Endothelial cell (in vitro differentiated cells): Measurements from ENCODE around the gene MYO10. TPM values are rescaled to one million over a fixed set of nuclear protein-coding genes. Genes with fewer than 3 reads are reported as not detected.

ENCODE experiments used
- DNase-seq: peaks from one replicate; pipeline ENCODE4 v3.0.0; 2021; ENCODE audit warnings: low spot score
- H3K27ac Mint-ChIP-seq: one replicate; pipeline ENCODE4 v1.8.0; 2021; ENCODE audit warnings: mixed read lengths, inconsistent platforms; ENCODE audit not compliant: unreplicated experiment
- H3K27me3 Mint-ChIP-seq: one replicate; pipeline ENCODE4 v1.8.0; 2021; ENCODE audit warnings: mild to moderate bottlenecking, moderate library complexity, mixed read lengths, inconsistent platforms; ENCODE audit not compliant: unreplicated experiment
- H3K36me3 Mint-ChIP-seq: one replicate; pipeline ENCODE4 v1.8.0; 2021; ENCODE audit warnings: mild to moderate bottlenecking, low read depth, mixed read lengths, inconsistent platforms; ENCODE audit not compliant: unreplicated experiment
- H3K4me1 Mint-ChIP-seq: one replicate; pipeline ENCODE4 v1.8.0; 2021; ENCODE audit warnings: mild to moderate bottlenecking, mixed read lengths, inconsistent platforms; ENCODE audit not compliant: unreplicated experiment
- H3K4me3 Mint-ChIP-seq: one replicate; pipeline ENCODE4 v1.8.0; 2021; ENCODE audit warnings: mild to moderate bottlenecking, mixed read lengths, inconsistent platforms; ENCODE audit not compliant: unreplicated experiment
- H3K9me3 Mint-ChIP-seq: one replicate; pipeline ENCODE4 v1.8.0; 2021; ENCODE audit warnings: mixed read lengths, inconsistent platforms; ENCODE audit not compliant: unreplicated experiment
- total RNA-seq: library from RNA; stranded (reverse); fragmentation: NEBNext Ultra II Directional; extraction: Animal tissue kit (Norgen Biotek cat#: 25700); gene quantifications from one replicate; pipeline ENCODE4 v1.2.1, GENCODE V29; 2021; ENCODE audit not compliant: unreplicated experiment
- TF ChIP-seq, protein P1 (sequence below): fragments of 200-600 bp; sonication (generic); IDR thresholded peaks from one replicate; pipeline ENCODE4 v1.5.0; 2021; ENCODE audit warnings: antibody characterized with exemption; ENCODE audit not compliant: unreplicated experiment

The MYO10 gene
- total RNA-seq, 1 donor from 2014 or later, result 132 TPM

DNA sequence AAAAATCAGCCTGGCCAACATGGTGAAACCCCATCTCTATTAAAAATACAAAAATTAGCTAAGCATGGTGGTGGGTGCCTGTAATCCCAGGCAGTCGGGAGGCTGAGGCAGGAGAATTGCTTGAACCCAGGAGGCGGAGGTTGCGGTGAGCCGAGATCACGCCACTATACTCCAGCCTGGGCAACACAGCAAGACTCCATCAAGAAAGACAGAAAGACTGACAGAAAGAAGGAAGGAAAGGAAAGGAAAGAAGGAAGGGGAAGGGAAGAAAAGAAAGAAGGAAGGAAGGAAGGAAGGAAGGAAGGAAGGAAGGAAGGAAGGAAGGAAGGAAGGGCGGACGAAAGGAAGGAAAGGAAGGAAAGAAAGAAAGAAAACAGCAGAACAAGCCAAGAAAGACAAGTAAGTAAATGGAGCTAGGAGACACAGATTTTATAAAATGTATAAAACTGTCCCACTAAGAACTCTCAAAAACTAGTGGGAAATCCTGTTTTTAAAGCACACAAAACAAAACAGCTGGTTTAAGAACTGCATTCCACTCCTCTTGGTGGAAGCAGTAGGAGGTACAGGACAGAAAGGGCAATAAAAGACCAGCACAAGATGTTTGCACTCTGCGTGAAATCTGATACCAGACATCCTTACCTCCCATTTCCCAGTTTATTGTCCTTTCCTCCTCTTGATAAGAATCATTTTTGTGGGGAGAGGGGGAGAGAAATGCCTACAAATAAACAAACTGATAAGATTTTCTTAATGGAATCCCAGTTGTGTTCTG, 46.7 kb downstream of the MYO10 start:
- H3K4me3 Mint-ChIP-seq, result peak overlapping the region; percentile 62
- peaks cover 4% of the 10 kb centered on the region for H3K27me3 Mint-ChIP-seq

DNA sequence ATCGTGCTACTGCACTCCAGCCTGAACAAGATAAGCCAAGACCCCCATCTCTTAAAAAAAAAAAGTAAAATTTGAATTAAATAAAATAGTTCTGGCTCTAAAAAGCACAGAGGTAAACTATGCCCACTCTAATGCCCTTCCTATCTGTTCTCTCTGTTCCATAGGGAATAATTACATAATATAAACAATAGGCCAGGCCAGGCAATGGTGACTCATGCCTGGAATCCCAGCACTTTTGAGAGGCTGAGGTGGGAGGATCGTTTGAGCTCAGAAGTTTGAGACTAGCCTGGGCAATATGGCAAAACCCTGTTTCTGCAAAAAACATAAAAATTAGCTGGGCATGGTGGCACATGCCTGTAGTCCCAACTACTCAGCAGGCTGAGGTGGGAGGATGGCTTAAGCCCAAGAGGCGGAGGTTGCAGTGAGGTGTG, 47.4 kb downstream of the MYO10 start:
- Mint-ChIP-seq H3K9me3 (no peaks in the 10 kb centered on the region), H3K4me1 (peaks cover 41% of the 10 kb centered on the region), H3K36me3 (peaks cover 4% of the 10 kb centered on the region), H3K27me3 (peaks cover 4% of the 10 kb centered on the region), H3K27ac (no peak overlapping the region), H3K4me3 (no peak overlapping the region)
- no peak for DNase-seq
- TF ChIP-seq, protein P1, sequence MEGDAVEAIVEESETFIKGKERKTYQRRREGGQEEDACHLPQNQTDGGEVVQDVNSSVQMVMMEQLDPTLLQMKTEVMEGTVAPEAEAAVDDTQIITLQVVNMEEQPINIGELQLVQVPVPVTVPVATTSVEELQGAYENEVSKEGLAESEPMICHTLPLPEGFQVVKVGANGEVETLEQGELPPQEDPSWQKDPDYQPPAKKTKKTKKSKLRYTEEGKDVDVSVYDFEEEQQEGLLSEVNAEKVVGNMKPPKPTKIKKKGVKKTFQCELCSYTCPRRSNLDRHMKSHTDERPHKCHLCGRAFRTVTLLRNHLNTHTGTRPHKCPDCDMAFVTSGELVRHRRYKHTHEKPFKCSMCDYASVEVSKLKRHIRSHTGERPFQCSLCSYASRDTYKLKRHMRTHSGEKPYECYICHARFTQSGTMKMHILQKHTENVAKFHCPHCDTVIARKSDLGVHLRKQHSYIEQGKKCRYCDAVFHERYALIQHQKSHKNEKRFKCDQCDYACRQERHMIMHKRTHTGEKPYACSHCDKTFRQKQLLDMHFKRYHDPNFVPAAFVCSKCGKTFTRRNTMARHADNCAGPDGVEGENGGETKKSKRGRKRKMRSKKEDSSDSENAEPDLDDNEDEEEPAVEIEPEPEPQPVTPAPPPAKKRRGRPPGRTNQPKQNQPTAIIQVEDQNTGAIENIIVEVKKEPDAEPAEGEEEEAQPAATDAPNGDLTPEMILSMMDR, result no peak

More for the DNA sequence above, 46.7 kb downstream of the MYO10 start:
- Mint-ChIP-seq H3K27ac (no peak overlapping the region), H3K4me1 (peaks cover 44% of the 10 kb centered on the region), H3K9me3 (no peaks in the 10 kb centered on the region), H3K36me3 (peaks cover 5% of the 10 kb centered on the region)
- DNase-seq, result no peak
- TF ChIP-seq, protein P1, result no peak

DNA sequence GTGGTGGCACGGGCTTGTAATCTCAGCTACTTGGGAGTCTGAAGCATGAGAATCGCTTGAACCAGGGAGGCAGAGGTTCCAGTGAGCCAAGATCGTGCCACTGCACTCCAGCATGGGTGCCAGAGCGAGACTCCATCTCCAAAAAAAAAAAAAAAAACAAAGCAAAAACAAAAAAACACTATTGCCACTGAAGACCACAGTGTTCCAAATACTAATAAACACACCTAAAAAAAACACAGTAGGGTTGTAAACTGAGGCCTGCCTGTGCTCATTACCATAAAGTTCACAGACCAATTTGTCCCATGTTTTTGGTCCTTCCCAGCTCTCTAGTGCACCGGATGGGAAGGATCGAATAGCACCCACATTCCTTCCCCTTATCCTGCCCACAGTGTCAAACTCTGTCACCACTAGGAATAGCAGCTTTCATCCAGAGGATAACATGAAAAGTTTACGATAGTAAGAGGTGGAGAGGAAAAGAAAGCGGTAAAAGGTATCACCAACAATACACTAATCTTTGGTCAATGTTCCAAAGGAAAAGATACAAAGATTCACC, 49.2 kb downstream of the MYO10 start:
- no peaks in the 10 kb centered on the region for H3K9me3 Mint-ChIP-seq
- H3K27me3 Mint-ChIP-seq, result peaks cover 5% of the 10 kb centered on the region
- peaks cover 36% of the 10 kb centered on the region for H3K4me1 Mint-ChIP-seq
- H3K27ac Mint-ChIP-seq, result no peak overlapping the region
- H3K4me3 Mint-ChIP-seq, result no peak overlapping the region
- no peak for DNase-seq
- peaks cover under 1% of the 10 kb centered on the region for H3K36me3 Mint-ChIP-seq
- TF ChIP-seq, protein P1, result no peak

DNA sequence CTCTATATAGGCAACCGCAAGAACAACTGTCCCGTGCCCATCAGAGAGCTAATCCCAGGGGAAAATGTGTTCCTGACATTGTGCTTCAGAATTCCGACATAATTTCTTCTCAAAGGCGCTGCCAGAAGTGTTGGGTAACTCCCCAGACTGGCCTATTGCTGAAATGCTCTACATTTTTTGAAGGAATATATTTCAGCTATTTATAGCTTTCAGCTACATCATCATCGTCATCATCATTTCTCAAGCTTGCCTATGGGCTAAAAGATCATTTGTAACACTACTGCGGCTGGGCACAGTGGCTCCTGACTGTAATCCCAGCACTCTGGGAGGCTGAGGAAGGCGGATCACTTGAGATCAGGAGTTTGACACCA, 49.7 kb downstream of the MYO10 start:
- Mint-ChIP-seq H3K27ac (no peak overlapping the region), H3K9me3 (no peaks in the 10 kb centered on the region), H3K27me3 (peaks cover 5% of the 10 kb centered on the region), H3K36me3 (no peaks in the 10 kb centered on the region), H3K4me3 (no peak overlapping the region), H3K4me1 (peaks cover 34% of the 10 kb centered on the region)
- TF ChIP-seq, protein P1, result no peak
- DNase-seq, result no peak
